Pericardium fibroblast (primary cell): ENCODE data around the gene NSL1. TPM values are rescaled to one million over a fixed set of nuclear protein-coding genes. Genes with fewer than 3 reads are reported as not detected.

ENCODE experiments used
- total RNA-seq: library from RNA; depleted of rRNA; stranded (reverse); fragments of >200 nt; gene quantifications from 2 replicates; pipeline ENCODE4 v1.2.3, GENCODE V29; 2015

The NSL1 gene
- 22.4 and 22.7 TPM in 2 replicates for total RNA-seq

DNA sequence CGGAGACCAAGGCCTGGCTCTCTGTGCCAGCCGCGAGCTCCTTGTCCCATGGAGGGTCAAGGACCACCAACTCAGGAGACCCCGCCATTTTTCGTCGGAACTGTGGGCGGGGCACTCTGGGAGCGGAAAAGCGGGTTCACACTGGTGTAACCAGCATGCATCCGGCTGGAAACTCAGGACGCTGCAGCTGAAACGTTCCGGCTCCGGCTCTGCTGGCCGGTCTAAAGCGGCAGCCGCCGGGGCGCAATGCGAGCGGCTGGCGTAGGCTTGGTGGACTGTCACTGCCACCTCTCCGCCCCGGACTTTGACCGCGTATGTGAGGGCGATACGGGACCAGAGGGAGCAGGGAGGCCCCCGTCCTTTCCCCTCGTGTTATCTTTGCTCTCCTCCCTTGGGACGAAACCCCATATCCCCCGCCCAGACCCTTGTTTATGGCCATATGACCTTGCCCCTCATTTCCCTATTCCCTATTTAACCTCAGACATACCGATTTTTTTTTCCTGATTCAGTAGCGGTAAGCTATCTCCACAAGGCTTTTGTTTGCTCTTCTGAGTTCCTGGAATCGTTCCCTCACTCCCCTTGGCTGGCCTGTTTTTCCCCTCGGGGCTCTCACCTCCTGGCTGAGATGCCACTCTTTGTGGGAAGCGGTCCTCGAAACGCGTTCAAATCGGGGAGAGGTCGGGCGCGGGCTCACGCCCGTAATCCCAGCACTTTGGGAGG lies at the start of gene NSL1, which contains the start of gene TATDN3:
TSS of gene NSL1 (minus strand) at position 102 of the 720 bp plus-strand sequence. CDS start at position 88, 14 bp downstream.
TSS of gene TATDN3 (plus strand) at position 219 of the 720 bp plus-strand sequence. CDS start at position 247, 28 bp downstream.

DNA sequence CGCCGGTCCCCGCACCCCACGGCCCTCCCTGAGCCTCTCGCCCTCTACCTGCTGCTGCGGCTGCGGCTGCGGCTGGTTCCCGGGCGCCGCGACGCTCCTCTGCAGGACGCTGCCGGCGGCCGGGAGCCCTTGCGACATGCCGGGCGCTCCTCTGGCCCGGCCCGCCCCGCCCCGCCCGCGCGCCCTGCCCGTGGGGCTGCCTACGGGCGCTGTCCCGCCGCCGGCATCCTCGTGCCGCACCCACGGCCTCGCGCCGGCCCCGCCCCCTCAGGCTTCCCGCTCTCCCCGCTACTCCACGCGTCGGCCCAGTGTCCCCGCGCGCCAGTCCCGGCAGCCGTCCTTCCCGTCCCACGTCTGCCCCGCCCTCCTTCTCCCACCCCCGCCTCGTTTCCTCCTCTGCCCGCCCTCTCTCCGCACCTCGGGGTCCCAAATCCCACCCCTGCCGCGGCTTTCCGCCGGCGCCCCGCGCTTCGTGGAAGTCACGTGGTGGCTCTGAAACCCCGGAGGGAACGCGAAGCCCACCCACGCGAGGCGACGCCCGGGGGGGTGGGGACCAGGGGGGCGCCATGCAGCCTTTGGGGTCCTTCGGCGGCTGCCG lies 91.9 kb downstream of the NSL1 start, which contains the start of gene BATF3:
TSS of gene BATF3 (minus strand) at position 216 of the 598 bp plus-strand sequence. CDS start at position 138, 78 bp downstream.

Other genes starting within 250 kb of the NSL1 start
- gene ATF3, start 183.0 kb downstream of the NSL1 start, total RNA-seq = 1.5 and 2.6 TPM in 2 replicates
- gene BATF3, start 91.9 kb downstream of the NSL1 start, total RNA-seq = 0.43 and 2.1 TPM in 2 replicates
- gene TATDN3, start 117 bp upstream of the NSL1 start, total RNA-seq = 9.9 and 11.9 TPM in 2 replicates
- not detected in 2 replicates for gene SPATA45, start 55.9 kb upstream of the NSL1 start, total RNA-seq
- gene FLVCR1, start 66.5 kb upstream of the NSL1 start, total RNA-seq = 1.8 and 3.8 TPM in 2 replicates
- gene VASH2, start 158.8 kb upstream of the NSL1 start, total RNA-seq = 0.47 and 5.0 TPM in 2 replicates
- 18.1 and 29.1 TPM in 2 replicates for gene ANGEL2, start 224.1 kb upstream of the NSL1 start, total RNA-seq